Smooth muscle cell (in vitro differentiated cells): ENCODE results near the gene ZNF582. TPM values are rescaled to one million over a fixed set of nuclear protein-coding genes. Genes with fewer than 3 reads are reported as not detected.
"Not testable (repeated sequence)": the region's sequence is repeated elsewhere in the genome, so short reads cannot be mapped to it uniquely, and the experiment has no call there.

Experiments used
- DNase-seq: peaks from one replicate; lab custom pipeline; 2025; ENCODE audit not compliant: unreplicated experiment; lab: John Stamatoyannopoulos, UW
- H2AFZ ChIP-seq: fragments of 200-600 bp; sonication (generic); 2 replicates; pipeline ENCODE4 v1.6.0; 2016; ENCODE audit warnings: antibody characterized with exemption, low read depth, mild to moderate bottlenecking
- H3F3A ChIP-seq: fragments of 200-600 bp; sonication (generic); 2 replicates; pipeline ENCODE4 v1.6.0; 2017; ENCODE audit warnings: antibody characterized with exemption, low read depth
- H3K27ac ChIP-seq: fragments of 200-600 bp; sonication (generic); 2 replicates; pipeline ENCODE4 v1.5.1; 2016; ENCODE audit warnings: low read depth, mild to moderate bottlenecking
- H3K27me3 ChIP-seq: fragments of 200-600 bp; sonication (generic); 2 replicates; pipeline ENCODE4 v1.6.1; 2016; ENCODE audit warnings: low read depth, mild to moderate bottlenecking
- H3K36me3 ChIP-seq: fragments of 200-600 bp; sonication (generic); 2 replicates; pipeline ENCODE4 v1.5.1; 2016; ENCODE audit warnings: low read depth
- H3K4me1 ChIP-seq: fragments of 200-600 bp; sonication (generic); 2 replicates; pipeline ENCODE4 v1.5.1; 2016; ENCODE audit warnings: low read depth
- H3K4me2 ChIP-seq: fragments of 200-600 bp; sonication (generic); 2 replicates; pipeline ENCODE4 v1.6.0; 2016; ENCODE audit warnings: mild to moderate bottlenecking
- H3K4me3 ChIP-seq: fragments of 200-600 bp; sonication (generic); 2 replicates; pipeline ENCODE4 v1.5.1; 2016; ENCODE audit warnings: mild to moderate bottlenecking
- H3K79me2 ChIP-seq: fragments of 200-600 bp; sonication (generic); 2 replicates; pipeline ENCODE4 v1.6.0; 2016; ENCODE audit warnings: low read depth, mild to moderate bottlenecking
- H3K9ac ChIP-seq: fragments of 200-600 bp; sonication (generic); 2 replicates; pipeline ENCODE4 v1.6.0; 2016; ENCODE audit warnings: low read depth
- H3K9me3 ChIP-seq: fragments of 200-600 bp; sonication (generic); replicated peaks from 2 replicates; pipeline ENCODE4 v1.5.1; 2016; ENCODE audit warnings: low read depth
- H4K20me1 ChIP-seq: fragments of 200-600 bp; sonication (generic); 2 replicates; pipeline ENCODE4 v1.6.0; 2016; ENCODE audit warnings: low read depth
- CTCF ChIP-seq: fragments of 200-600 bp; sonication (generic); IDR thresholded peaks from 2 replicates; pipeline ENCODE4 v1.5.1; 2017; ENCODE audit warnings: borderline replicate concordance, mild to moderate bottlenecking, antibody characterized with exemption; ENCODE audit not compliant: insufficient read depth, poor library complexity, severe bottlenecking
- WGBS: methylation state at CpG from one replicate; pipeline ENCODE4 v1.1.7; 2016; ENCODE audit warnings: low lambda C conversion rate; 5-methylcytosine and 5-hydroxymethylcytosine counted together
- polyA plus RNA-seq: library from polyadenylated mRNA; unstranded; fragments of >200 nt; fragmentation: Nextera tagmentation; extraction: Ambion mirVana; gene quantifications from 2 replicates; pipeline ENCODE4 v1.2.1, GENCODE V29; 2016
- total RNA-seq: library from RNA; depleted of rRNA; stranded (reverse); fragments of >200 nt; gene quantifications from 2 replicates; pipeline ENCODE4 v1.2.3, GENCODE V29; 2014

Gene ZNF582
- total and polyA plus RNA-seq, 2 experiments from 2014 or later, result 0.99 to 3.8 TPM

DNA sequence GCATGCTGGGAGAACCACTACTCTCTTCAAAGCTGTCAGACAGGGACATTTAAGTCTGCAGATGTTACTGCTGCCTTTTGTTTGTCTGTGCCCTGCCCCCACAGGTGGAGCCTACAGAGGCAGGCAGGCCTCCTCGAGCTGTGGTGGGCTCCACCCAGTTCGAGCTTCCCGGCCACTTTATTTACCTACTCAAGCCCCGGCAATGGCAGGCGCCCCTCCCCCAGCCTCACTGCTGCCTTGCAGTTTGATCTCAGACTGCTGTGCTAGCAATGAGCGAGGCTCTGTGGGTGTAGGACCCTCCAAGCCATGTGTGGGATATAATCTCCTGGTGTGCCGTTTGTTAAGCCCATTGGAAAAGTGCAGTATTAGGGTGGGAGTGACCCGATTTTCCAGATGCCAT is 56.3 kb downstream of the ZNF582 start:
- not testable (repeated sequence) for H3K9ac ChIP-seq, H4K20me1 ChIP-seq, H3K27me3 ChIP-seq, H3K79me2 ChIP-seq, DNase-seq, H3K4me3 ChIP-seq, H3K4me2 ChIP-seq, H3K36me3 ChIP-seq, H3F3A ChIP-seq, H3K27ac ChIP-seq, H3K4me1 ChIP-seq, H2AFZ ChIP-seq
- peaks cover 12% of the 10 kb centered on the region for H3K9me3 ChIP-seq
- 89% methylated on average over 8 of the region's 8 CpGs for WGBS

- H3K79me2 ChIP-seq, H3K4me3 ChIP-seq, H3K4me1 ChIP-seq, H2AFZ ChIP-seq, H3K9me3 ChIP-seq, H3K27me3 ChIP-seq, DNase-seq, H3F3A ChIP-seq, H3K9ac ChIP-seq, H3K4me2 ChIP-seq, H3K27ac ChIP-seq, H3K36me3 ChIP-seq, H4K20me1 ChIP-seq: not testable (repeated sequence)
Measured at GRCh38 chr19:56335371-56335770, 58.0 kb downstream of the ZNF582 start.

DNA sequence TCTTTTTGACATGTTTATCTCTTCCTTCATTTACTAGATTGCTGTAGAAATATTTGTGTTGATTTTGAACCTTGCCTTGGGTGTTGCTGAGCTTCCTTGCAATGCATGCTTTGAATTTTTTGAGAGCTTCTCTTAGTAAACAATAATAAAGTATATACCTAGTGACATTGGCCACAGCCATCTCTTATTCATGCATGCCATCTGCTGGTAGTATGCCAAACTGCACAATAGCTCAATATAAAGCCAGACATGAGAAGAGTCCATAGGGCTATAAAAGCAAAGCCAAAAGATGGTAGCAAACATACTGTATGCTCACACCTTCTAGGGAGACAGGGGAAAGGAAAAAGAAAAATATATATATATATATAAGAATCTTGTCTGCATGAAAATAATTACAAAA is 59.8 kb downstream of the ZNF582 start:
- H3K27ac ChIP-seq, result no peak overlapping the region
- H3K79me2 ChIP-seq, result no peaks in the 10 kb centered on the region
- no peak for DNase-seq
- peaks cover 3% of the 10 kb centered on the region for H3K36me3 ChIP-seq
- peaks cover 2% of the 10 kb centered on the region for H3K9me3 ChIP-seq
- H4K20me1 ChIP-seq, result no peaks in the 10 kb centered on the region
- no peaks in the 10 kb centered on the region for H3K27me3 ChIP-seq
- H3K4me3 ChIP-seq, result no peak overlapping the region
- H3K4me1 ChIP-seq, result no peaks in the 10 kb centered on the region
- no peak overlapping the region for H2AFZ ChIP-seq
- TF ChIP-seq CTCF, result peak; percentile 62
- no peak overlapping the region for H3K4me2 ChIP-seq
- no peak overlapping the region for H3K9ac ChIP-seq
- no peaks in the 10 kb centered on the region for H3F3A ChIP-seq

Other genes starting within 250 kb of the ZNF582 start
- gene GALP, start 217.5 kb downstream of the ZNF582 start, total RNA-seq, result not detected in 2 replicates
- gene GALP, start 217.5 kb downstream of the ZNF582 start, polyA plus RNA-seq, result not detected in 2 replicates
- gene ZSCAN5B, start 195.8 kb downstream of the ZNF582 start, total RNA-seq, result not detected in 2 replicates
- gene ZSCAN5B, start 195.8 kb downstream of the ZNF582 start, polyA plus RNA-seq, result 0.19 TPM in 1 of 2 replicates, not detected in the other
- gene ZSCAN5C, start 191.3 kb downstream of the ZNF582 start, total RNA-seq, result not detected in 2 replicates
- not detected in 2 replicates for gene ZSCAN5C, start 191.3 kb downstream of the ZNF582 start, polyA plus RNA-seq
- not detected in 2 replicates for gene EDDM13, start 120.8 kb downstream of the ZNF582 start, total RNA-seq
- 0.58 and 0.80 TPM in 2 replicates for gene EDDM13, start 120.8 kb downstream of the ZNF582 start, polyA plus RNA-seq
- 4.7 and 7.4 TPM in 2 replicates for gene ZSCAN5A, start 78.7 kb downstream of the ZNF582 start, total RNA-seq
- 5.3 and 11.0 TPM in 2 replicates for gene ZSCAN5A, start 78.7 kb downstream of the ZNF582 start, polyA plus RNA-seq
- gene ZNF583, start 10.8 kb upstream of the ZNF582 start, total RNA-seq, result 5.5 and 7.9 TPM in 2 replicates
- 5.2 and 6.4 TPM in 2 replicates for gene ZNF583, start 10.8 kb upstream of the ZNF582 start, polyA plus RNA-seq
- gene ZNF667, start 83.8 kb upstream of the ZNF582 start, total RNA-seq, result 4.4 and 4.6 TPM in 2 replicates
- 2.3 and 2.7 TPM in 2 replicates for gene ZNF667, start 83.8 kb upstream of the ZNF582 start, polyA plus RNA-seq
- gene ZNF471, start 114.3 kb upstream of the ZNF582 start, total RNA-seq, result 0.90 and 2.0 TPM in 2 replicates
- 1.0 and 1.1 TPM in 2 replicates for gene ZNF471, start 114.3 kb upstream of the ZNF582 start, polyA plus RNA-seq
- 6.9 and 7.9 TPM in 2 replicates for gene ZFP28, start 145.4 kb upstream of the ZNF582 start, total RNA-seq
- 5.2 and 6.2 TPM in 2 replicates for gene ZFP28, start 145.4 kb upstream of the ZNF582 start, polyA plus RNA-seq
- gene ZNF470, start 173.9 kb upstream of the ZNF582 start, total RNA-seq, result 2.5 and 2.6 TPM in 2 replicates
- gene ZNF470, start 173.9 kb upstream of the ZNF582 start, polyA plus RNA-seq, result 1.4 TPM in 2 replicates
- gene ZNF71, start 201.8 kb upstream of the ZNF582 start, total RNA-seq, result 5.9 and 10.1 TPM in 2 replicates
- gene ZNF71, start 201.8 kb upstream of the ZNF582 start, polyA plus RNA-seq, result 11.2 and 11.6 TPM in 2 replicates
- gene SMIM17, start 249.6 kb upstream of the ZNF582 start, total RNA-seq, result 0.63 and 1.7 TPM in 2 replicates
- 0.56 and 0.94 TPM in 2 replicates for gene SMIM17, start 249.6 kb upstream of the ZNF582 start, polyA plus RNA-seq